ENCODE data around the gene ADSL. TPM values are rescaled to one million over a fixed set of nuclear protein-coding genes. Genes with fewer than 3 reads are reported as not detected.

ADSL gene
- total RNA-seq, 4 donors from 2014 or later, result 49.0 to 69.4 (median 60.1) TPM

DNA sequence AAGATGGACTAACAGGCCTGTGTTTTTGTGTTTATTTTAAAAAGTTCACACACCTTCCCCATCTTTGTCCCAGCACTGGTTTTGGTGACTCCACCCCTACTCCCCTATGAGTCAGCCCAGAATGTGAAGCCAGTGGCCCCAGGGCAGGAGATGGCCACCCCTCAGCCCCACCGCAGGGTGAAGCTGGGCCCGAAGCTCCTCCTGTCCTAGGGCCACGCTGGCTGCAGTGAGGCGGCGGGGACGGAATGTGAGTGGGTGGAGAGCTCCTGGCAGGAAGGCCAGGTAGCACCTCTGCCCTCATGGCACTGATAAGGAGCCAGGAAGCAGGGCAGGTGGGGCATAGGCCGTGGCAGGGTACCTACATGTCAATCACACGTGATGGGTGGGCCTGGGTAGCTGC, 64.0 kb downstream of the ADSL start:
- Histone ChIP-seq H3K4me3 (replicated peaks in 1 of 3) (no peak overlapping the region), H3K4me1 (peaks cover 0 to 16% of the 10 kb centered on the region in 2 donors), H3K36me3 (peaks cover 48 to 60% of the 10 kb centered on the region in 2 donors), H3K9me3 (no peaks in the 10 kb centered on the region), H3K27ac (no peak overlapping the region), H3K27me3 (no peaks in the 10 kb centered on the region)
- TF ChIP-seq, protein P1, sequence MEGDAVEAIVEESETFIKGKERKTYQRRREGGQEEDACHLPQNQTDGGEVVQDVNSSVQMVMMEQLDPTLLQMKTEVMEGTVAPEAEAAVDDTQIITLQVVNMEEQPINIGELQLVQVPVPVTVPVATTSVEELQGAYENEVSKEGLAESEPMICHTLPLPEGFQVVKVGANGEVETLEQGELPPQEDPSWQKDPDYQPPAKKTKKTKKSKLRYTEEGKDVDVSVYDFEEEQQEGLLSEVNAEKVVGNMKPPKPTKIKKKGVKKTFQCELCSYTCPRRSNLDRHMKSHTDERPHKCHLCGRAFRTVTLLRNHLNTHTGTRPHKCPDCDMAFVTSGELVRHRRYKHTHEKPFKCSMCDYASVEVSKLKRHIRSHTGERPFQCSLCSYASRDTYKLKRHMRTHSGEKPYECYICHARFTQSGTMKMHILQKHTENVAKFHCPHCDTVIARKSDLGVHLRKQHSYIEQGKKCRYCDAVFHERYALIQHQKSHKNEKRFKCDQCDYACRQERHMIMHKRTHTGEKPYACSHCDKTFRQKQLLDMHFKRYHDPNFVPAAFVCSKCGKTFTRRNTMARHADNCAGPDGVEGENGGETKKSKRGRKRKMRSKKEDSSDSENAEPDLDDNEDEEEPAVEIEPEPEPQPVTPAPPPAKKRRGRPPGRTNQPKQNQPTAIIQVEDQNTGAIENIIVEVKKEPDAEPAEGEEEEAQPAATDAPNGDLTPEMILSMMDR (IDR thresholded peaks at IDR 0.05), result no peak
- no peak for TF ChIP-seq POLR2A (IDR thresholded peaks at IDR 0.05)
- 88 to 89% methylated on average over 3 to 8 of the region's 8 CpGs for WGBS, 2 donors
- DNase-seq, result no peak
- intact Hi-C loops (cut with DNase I), result no loop called here

DNA sequence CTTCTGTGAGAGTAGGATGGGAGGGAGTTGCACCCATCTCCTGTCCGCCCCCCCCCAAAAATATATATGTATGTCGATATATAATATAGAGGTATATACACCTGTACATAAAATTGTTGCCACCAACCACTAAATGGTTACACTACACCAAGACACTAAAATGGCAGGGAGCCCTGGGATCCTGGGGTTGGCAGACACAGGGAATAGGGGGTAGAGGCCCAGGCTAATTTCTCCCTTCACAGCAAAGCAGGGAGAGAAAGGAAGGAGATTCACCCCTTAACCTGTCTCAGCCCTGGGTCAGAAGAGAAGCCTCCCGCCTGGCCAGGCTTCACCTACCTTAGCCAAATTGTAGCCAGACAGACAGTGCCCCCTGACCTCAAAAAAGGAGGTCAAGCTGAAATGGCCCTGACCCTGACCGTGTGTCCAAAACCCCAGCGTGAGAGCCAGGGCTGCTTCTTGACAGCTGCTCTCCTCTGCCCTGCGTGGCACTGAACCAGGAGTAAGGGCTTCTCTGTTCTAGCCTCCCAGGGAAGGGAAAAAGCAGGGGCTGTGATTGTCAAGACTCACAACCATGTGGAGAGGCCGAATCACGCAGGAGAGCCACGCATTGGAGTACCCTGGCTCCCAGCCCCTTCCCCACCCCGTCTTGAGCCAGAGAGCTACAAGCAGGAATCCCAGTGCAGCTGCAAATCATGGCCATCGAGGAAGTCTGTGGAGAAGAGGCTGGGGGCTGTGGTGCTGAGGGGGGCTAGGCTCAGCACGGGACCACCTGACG, 64.6 kb downstream of the ADSL start:
- Histone ChIP-seq H3K4me3 (replicated peaks in 1 of 3) (no peak overlapping the region), H3K27me3 (no peaks in the 10 kb centered on the region), H3K9me3 (no peaks in the 10 kb centered on the region), H3K27ac (no peak overlapping the region), H3K36me3 (peaks cover 41 to 53% of the 10 kb centered on the region in 2 donors), H3K4me1 (peaks cover 0 to 21% of the 10 kb centered on the region in 2 donors)
- intact Hi-C loops (cut with DNase I), result no loop called here
- DNase-seq, result no peak
- WGBS, 2 donors, result 92 to 96% methylated on average over 10 to 13 of the region's 13 CpGs
- TF ChIP-seq, protein P1 (IDR thresholded peaks at IDR 0.05), result no peak
- no peak for TF ChIP-seq POLR2A (IDR thresholded peaks at IDR 0.05)

- Histone ChIP-seq H3K27me3 (no peaks in the 10 kb centered on the region), H3K36me3 (peaks cover 35 to 49% of the 10 kb centered on the region in 2 donors), H3K4me1 (peaks cover 3 to 25% of the 10 kb centered on the region in 2 donors), H3K9me3 (no peaks in the 10 kb centered on the region), H3K4me3 (replicated peaks in 1 of 3) (no peak overlapping the region), H3K27ac (no peak overlapping the region)
- WGBS, 2 donors, result 85 to 89% methylated on average over 6 to 7 of the region's 7 CpGs
- DNase-seq, result no peak
- TF ChIP-seq, protein P1 (IDR thresholded peaks at IDR 0.05), result no peak
- TF ChIP-seq POLR2A (IDR thresholded peaks at IDR 0.05), result no peak
- intact Hi-C loops (cut with DNase I), result no loop called here
Observed at GRCh38 chr22:40411506-40411861, 65.2 kb downstream of the ADSL start.

DNA sequence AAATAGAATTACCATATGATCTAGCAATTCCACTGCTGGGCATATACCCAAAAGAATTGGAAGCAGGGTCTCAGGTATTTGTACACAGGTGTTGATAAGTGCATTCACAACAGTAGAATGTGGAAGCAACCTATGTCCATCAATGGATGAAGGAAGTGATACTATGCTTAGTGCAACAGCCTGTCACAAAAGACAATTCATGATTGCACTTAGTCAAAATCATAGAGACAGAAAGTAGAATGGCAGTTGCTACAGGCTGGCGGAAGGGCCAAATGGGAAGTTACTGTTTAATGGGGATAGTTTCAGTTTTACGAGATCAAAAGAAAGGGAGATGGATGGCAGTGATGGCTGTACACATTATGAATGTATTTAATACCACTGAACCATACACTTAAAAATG, 66.1 kb downstream of the ADSL start:
- WGBS, 2 donors, result 89 to 94% methylated on average over 2 of the region's 2 CpGs
- Histone ChIP-seq H3K36me3 (peaks cover 26 to 42% of the 10 kb centered on the region in 2 donors), H3K27me3 (no peaks in the 10 kb centered on the region), H3K27ac (no peak overlapping the region), H3K4me3 (replicated peaks in 1 of 3) (no peak overlapping the region), H3K4me1 (peaks cover 12 to 35% of the 10 kb centered on the region in 2 donors), H3K9me3 (no peaks in the 10 kb centered on the region)
- TF ChIP-seq POLR2A (IDR thresholded peaks at IDR 0.05), result no peak
- TF ChIP-seq, protein P1 (IDR thresholded peaks at IDR 0.05), result no peak
- DNase-seq, result no peak
- intact Hi-C loops (cut with DNase I), result no loop called here

- Histone ChIP-seq H3K36me3 (peaks cover 22 to 40% of the 10 kb centered on the region in 2 donors), H3K9me3 (no peaks in the 10 kb centered on the region), H3K4me3 (replicated peaks in 1 of 3) (no peak overlapping the region), H3K27ac (peak overlapping the region in 1 of 3 donors; percentile 30), H3K27me3 (no peaks in the 10 kb centered on the region), H3K4me1 (peaks cover 12 to 40% of the 10 kb centered on the region in 2 donors)
- 80 to 85% methylated on average over 13 of the region's 13 CpGs for WGBS, 2 donors
- DNase-seq, result peak in 1 of 2 donors; percentile 38
- intact Hi-C loops (cut with DNase I), result no loop called here
- TF ChIP-seq, protein P1 (IDR thresholded peaks at IDR 0.05), result no peak
- TF ChIP-seq POLR2A (IDR thresholded peaks at IDR 0.05), result no peak
Observed at GRCh38 chr22:40413873-40414272, 67.6 kb downstream of the ADSL start.
